ENCODE results near the gene CRELD2. TPM values are rescaled to one million over a fixed set of nuclear protein-coding genes. Genes with fewer than 3 reads are reported as not detected.

The CRELD2 gene
- total and polyA plus RNA-seq, 2 of the 8 experiments (the other 6 are each of a cell fraction or from before 2014, with no cell fraction given), result 24.5 to 36.6 TPM

GRCh38 chr22:49915610-49916009, 2.8 kb upstream of the CRELD2 start:
- H2BK20ac ChIP-seq (ENCODE audit: low read length), result no peak overlapping the region
- FAIRE-seq (no peak), DNase-seq (ENCODE audit: low read depth in 1 of 2, low spot score in 2 of 2) (no peak)
- 80% methylated on average over 12 of the region's 12 CpGs; no CpG with 5 or more reads in 1 of the 2 experiments for WGBS, 2 experiments (ENCODE audit: extremely low coverage in 1 of 2, insufficient coverage in 1 of 2, insufficient read length in 1 of 2, insufficient replicate concordance in 2 of 2, low coverage in 1 of 2, low lambda C conversion rate in 2 of 2, missing lambda C conversion rate in 1 of 2)
- no peak overlapping the region for H4K91ac ChIP-seq (replicated peaks; ENCODE audit: insufficient read length, low read length)
- ChIA-PET POLR2A (ENCODE audit: partially characterized antibody) (interaction anchor here (2.0 kb wide), 1 partner anchor 10 kb away, joined by 7 read pairs; no protein-coding TSS in a partner anchor), CTCF (ENCODE audit: partially characterized antibody) (no interaction called here)
- H3K23ac ChIP-seq (ENCODE audit: insufficient read length), result no peak overlapping the region
- H2BK12ac ChIP-seq (ENCODE audit: low read depth, low read length), result no peak overlapping the region
- H3K79me1 ChIP-seq (ENCODE audit: low read depth, low read length), result peaks cover 3% of the 10 kb centered on the region; the same call in 1 of the 2 replicates
- H3K4ac ChIP-seq (replicated peaks; ENCODE audit: insufficient read length, low read depth, low read length), result no peak overlapping the region
- no peak overlapping the region for H3K56ac ChIP-seq (replicated peaks; ENCODE audit: insufficient read length, low read depth, low read length)
- no peak overlapping the region for H2BK5ac ChIP-seq (ENCODE audit: low read depth, low read length)
- H3K18ac ChIP-seq (ENCODE audit: extremely low read depth, low read length), result no peak overlapping the region
- H2BK15ac ChIP-seq (ENCODE audit: low read length), result no peak overlapping the region
- no peak overlapping the region for H2BK120ac ChIP-seq (replicated peaks; ENCODE audit: low read depth, low read length)
- H3K36me3 ChIP-seq (ENCODE audit: control insufficient read depth in 2 of 4, insufficient read depth in 4 of 4, low read length in 3 of 4), result peaks cover 0 to 3% (median 2%) of the 10 kb centered on the region in 4 experiments; a peak in 3 of 8 replicates
- no peak overlapping the region for H3K27ac ChIP-seq (ENCODE audit: low read depth, low read length)
- no peak overlapping the region for H3K4me3 ChIP-seq (ENCODE audit: extremely low read depth in 1 of 4, insufficient read depth in 2 of 4, low read depth in 3 of 4, low read length in 4 of 4)
- H3K9me3 ChIP-seq (ENCODE audit: insufficient read depth in 2 of 2, low read depth in 1 of 2, low read length in 1 of 2), result no peaks in the 10 kb centered on the region
- no peak overlapping the region for H3K4me2 ChIP-seq (ENCODE audit: insufficient read depth in 1 of 2, low read depth in 2 of 2, low read length in 2 of 2)
- H3K4me1 ChIP-seq (replicated peaks in 1 of 4; ENCODE audit: control insufficient read depth in 3 of 4, insufficient read depth in 4 of 4, low read length in 3 of 4), result peaks cover 0 to 10% (median 1%) of the 10 kb centered on the region in 4 experiments; a peak in 5 of 7 replicates
- H4K5ac ChIP-seq (ENCODE audit: insufficient read length, low read depth, low read length), result no peak overlapping the region
- H3K9ac ChIP-seq (replicated peaks in 1 of 4; ENCODE audit: extremely low read depth in 1 of 4, low read depth in 3 of 4, low read length in 3 of 4), result no peak overlapping the region
- no peak overlapping the region for H2AK5ac ChIP-seq (ENCODE audit: low read depth, low read length)
- H3K27me3 ChIP-seq (replicated peaks in 1 of 4; ENCODE audit: control insufficient read depth in 3 of 4, extremely low read depth in 1 of 4, insufficient read depth in 3 of 4, low read length in 3 of 4), result no peaks in the 10 kb centered on the region; a peak in 2 of 7 replicates
- peaks cover 0 to 8% of the 10 kb centered on the region in 2 experiments; a peak in 1 of 4 replicates for H3K79me2 ChIP-seq (ENCODE audit: control insufficient read depth in 1 of 2, insufficient read depth in 2 of 2, low read length in 2 of 2)
- no peak overlapping the region for H4K8ac ChIP-seq (ENCODE audit: extremely low read depth, insufficient read depth, low read length)
- H3K23me2 ChIP-seq (ENCODE audit: low read depth, low read length), result peaks cover 9% of the 10 kb centered on the region; the same call in 1 of the 2 replicates
- H3K14ac ChIP-seq (ENCODE audit: insufficient read length), result no peak overlapping the region
- peaks cover 3 to 9% of the 10 kb centered on the region in 2 experiments for H4K20me1 ChIP-seq (replicated peaks in 1 of 2; ENCODE audit: control insufficient read depth in 1 of 2, insufficient read depth in 2 of 2, low read length in 2 of 2)
- H2AFZ ChIP-seq (ENCODE audit: low read length), result no peak overlapping the region
- TF ChIP-seq GTF2F1 (IDR thresholded peaks at IDR 0.05; ENCODE audit: borderline replicate concordance, low read depth, low read length), result no peak
- TF ChIP-seq KDM4A (IDR thresholded peaks at IDR 0.05; ENCODE audit: low read depth, low read length, severe bottlenecking), result no peak
- TF ChIP-seq KDM5A (IDR thresholded peaks at IDR 0.05; ENCODE audit: low read length), result no peak
- no peak for TF ChIP-seq RFX5 (IDR thresholded peaks at IDR 0.05; ENCODE audit: borderline replicate concordance, low read depth, low read length)
